Right ventricle myocardium inferior (tissue), 1 donor: Measurements from ENCODE around the gene GOLGA6L9. TPM values are rescaled to one million over a fixed set of nuclear protein-coding genes. Genes with fewer than 3 reads are reported as not detected.
"Not testable (repeated sequence)": the region's sequence is repeated elsewhere in the genome, so short reads cannot be mapped to it uniquely, and the experiment has no call there.

Source experiments
- ATAC-seq: fragments of 200-7000 bp; cut with Tn5 transposase; one replicate; pipeline ENCODE4 v1.9.1; 2020; ENCODE audit warnings: mild to moderate bottlenecking, moderate library complexity
- DNase-seq: peaks from one replicate; pipeline ENCODE4 v3.0.0; 2021; ENCODE audit errors: missing footprints
- intact Hi-C: fragments of 100-400 bp; cut with DNase I; formaldehyde crosslinking; loops from one replicate; pipeline ENCODE4 v1.11.0; 2022
- long read RNA-seq: library from polyadenylated mRNA; unstranded; transcript quantifications from one replicate; pipeline ENCODE4 v2.0.0, GENCODE V29; 2021
- total RNA-seq: library from RNA; stranded (reverse); fragmentation: NEBNext Ultra II Directional; extraction: Animal tissue kit (Norgen Biotek cat#: 25700); gene quantifications from one replicate; pipeline ENCODE4 v1.2.1, GENCODE V29; 2021
- donor health status: DM: no; HTN: yes; CAD: no; lungs with severe emphysema.

Gene GOLGA6L9, protein sequence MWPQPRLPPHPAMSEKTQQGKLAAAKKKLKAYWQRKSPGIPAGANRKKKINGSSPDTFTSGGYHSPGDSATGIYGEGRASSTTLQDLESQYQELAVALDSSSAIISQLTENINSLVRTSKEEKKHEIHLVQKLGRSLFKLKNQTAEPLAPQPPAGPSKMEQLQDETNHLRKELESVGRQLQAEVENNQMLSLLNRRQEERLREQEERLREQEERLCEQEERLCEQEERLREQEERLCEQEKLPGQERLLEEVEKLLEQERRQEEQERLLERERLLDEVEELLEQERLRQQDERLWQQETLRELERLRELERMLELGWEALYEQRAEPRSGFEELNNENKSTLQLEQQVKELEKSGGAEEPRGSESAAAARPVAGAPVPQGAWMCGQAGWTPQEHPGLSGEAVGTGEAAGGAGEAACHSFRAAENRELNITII
- total RNA-seq = 1.2 TPM
- long read RNA-seq, partial matches to known transcripts = 0 of 1 reads
- long read RNA-seq, other reads (novel, unspliced or antisense) = 1 of 1 reads

DNA sequence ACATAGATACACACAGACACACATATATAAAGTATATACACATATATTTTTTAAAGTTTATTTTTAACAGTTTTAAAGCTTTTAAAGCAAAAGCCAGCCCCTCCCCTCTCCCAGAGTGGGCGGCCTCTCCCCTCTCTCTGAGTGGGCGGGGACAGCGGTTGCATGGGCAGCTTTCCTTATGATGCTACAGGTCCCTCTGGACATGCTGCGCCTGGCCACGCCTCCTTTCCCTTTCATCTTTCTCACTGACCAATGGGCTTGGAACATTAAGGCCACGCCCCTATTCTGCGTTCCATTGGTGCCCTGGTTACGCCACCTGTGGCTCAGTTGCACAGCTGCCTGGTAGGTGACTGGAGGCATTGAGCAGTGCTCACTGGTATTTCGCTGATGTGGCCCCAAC lies at the start of gene GOLGA6L9:
TSS of gene GOLGA6L9 (plus strand) at position 124 of the 400 bp plus-strand sequence. CDS start at position 388, 264 bp downstream.
- intact Hi-C loops, ATAC-seq: not testable (repeated sequence)

DNA sequence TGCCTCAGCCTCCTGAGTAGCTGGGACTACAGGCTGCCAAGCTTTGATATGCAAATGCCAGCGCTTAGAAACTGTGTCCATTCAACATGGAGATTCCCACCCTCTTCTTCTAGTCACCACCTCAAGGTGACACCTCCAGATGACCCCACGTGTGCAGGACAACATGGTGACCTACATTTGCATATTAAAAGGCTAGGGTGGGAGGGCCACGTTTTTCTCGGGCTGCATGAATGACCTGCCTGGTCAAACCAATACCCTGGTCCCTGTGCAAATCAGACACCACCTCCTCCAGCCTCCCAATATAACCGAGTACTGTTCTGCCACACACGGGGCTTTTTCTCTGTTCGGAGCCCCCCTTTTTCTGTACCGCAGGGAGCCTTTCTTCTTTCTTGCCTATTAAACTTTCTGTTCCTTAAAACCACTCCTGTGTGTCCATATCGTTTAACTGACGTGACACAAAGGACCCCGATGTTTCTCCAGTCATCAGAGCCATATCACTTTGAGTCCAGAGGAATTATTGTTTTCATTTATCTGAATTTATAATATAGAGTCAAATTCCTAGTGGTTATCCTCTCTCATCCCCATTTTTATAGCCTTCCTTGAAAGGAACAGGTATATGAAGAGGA lies 48.2 kb upstream of the GOLGA6L9 start:
- intact Hi-C loops, ATAC-seq, DNase-seq: not testable (repeated sequence)

More for the DNA sequence above, at the start of gene GOLGA6L9:
- DNase-seq = not testable (repeated sequence)

DNA sequence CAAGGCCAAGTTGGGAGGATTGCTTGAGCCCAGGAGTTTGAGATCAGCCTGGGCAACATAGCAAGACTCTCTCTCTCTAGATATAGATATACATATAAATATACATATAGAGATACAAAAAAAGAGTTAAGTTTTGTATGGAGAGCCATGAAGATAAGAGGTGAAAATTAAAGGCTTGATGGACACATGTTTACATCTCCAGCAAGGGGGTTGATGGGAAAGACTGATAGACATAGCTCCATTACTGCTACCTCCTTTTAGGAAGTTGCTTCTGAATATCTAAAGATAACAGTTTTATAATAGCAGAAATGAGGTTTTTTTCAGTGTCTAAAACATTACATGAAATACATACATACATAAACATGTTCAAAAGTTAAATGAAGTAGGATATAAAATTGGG lies 42.4 kb upstream of the GOLGA6L9 start:
- ATAC-seq, DNase-seq, intact Hi-C loops: not testable (repeated sequence)

DNA sequence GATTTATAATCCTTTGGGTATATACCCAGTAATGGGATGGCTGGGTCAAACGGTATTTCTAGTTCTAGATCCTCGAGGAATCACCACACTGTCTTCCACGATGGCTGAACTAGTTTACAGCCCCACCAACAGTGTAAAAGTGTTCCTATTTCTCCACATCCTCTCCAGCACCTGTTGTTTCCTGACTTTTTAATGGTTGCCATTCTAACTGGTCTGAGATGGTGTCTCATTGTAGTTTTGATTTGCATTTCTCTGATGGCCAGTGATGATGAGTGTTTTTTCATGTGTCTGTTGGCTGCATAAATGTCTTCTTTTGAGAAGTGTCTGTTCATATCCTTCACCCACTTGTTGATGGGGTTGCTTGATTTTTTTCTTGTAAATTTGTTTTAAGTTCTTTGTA lies 39.5 kb upstream of the GOLGA6L9 start:
- DNase-seq, intact Hi-C loops, ATAC-seq: not testable (repeated sequence)

DNA sequence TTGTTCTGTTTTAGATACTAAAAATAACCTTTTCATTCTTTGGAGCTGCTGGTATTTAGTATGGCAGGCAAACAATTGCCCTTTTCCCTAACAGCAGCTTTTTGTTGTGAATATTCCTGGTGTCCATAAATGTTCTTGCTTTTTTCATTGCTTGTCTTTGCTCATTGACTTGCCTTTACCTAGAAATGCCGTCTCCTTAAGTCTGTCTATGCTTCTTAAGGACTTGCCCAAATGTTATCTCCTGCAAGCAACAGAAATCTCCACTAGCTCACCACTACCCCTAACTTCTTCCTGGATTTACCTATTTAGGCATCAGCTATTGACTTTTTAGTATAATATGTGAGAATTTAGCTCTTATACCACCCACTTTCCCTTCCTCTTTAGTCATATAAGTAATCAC lies 37.5 kb upstream of the GOLGA6L9 start:
- DNase-seq, intact Hi-C loops, ATAC-seq: not testable (repeated sequence)

DNA sequence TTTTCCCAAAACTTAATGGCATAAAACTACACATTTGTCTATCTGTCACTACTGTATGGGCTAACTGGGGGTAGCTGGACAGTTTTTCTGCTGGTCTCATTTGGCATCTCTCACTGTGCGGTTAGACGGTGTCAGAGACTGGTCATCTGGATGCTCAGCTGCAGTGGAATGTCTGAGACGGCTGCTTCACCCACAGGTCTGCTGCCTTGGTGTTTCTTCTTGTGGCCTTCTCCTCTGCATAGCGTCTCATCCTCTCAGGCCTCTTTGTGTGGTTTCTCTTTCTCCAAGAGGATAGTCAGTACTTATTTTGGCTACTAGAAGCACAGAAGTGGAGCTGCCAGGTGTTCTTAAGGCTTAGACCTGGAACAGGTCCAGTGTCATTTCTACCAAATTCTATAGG lies 35.9 kb upstream of the GOLGA6L9 start:
- ATAC-seq = no peak
- intact Hi-C loops = no loop called here
- DNase-seq = no peak

DNA sequence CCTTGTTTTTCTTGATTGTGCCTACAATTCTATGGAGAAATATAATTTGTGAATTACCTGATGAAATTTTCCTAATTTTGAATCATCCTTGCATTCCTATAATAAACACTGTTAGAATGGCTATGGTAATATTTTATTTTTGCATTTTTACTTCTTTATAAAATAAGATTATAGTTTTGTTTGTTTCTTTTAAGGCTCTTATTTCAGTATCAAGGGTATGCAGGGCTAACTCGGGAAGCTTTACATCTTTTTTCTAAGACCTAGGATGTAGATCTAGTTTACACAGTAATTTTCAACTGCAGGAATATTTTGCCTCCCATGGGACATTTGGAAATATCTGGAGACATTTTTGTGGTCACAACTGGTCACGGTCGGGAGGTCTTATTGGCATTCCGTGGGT lies 33.8 kb upstream of the GOLGA6L9 start:
- DNase-seq, intact Hi-C loops, ATAC-seq: not testable (repeated sequence)

DNA sequence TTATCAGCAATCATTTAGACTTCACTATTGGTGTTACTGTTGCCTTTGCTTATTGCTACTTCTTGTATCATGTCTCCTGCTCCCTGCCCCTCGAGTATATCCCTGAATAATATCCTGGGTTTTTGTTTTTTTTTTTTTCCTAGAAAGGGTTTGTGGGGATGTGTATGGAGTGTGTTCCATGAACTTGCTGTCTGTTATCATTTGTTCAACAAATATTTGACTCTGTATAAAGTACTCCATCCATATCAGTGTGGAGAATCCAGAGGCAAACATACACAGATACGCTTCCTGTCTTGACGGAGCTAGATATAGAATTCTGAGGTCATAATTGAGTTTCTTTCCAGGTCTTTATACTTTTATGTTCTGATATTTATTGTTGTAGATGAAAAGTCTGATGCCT lies 31.8 kb upstream of the GOLGA6L9 start:
- no peak for ATAC-seq
- intact Hi-C loops = no loop called here
- no peak for DNase-seq

DNA sequence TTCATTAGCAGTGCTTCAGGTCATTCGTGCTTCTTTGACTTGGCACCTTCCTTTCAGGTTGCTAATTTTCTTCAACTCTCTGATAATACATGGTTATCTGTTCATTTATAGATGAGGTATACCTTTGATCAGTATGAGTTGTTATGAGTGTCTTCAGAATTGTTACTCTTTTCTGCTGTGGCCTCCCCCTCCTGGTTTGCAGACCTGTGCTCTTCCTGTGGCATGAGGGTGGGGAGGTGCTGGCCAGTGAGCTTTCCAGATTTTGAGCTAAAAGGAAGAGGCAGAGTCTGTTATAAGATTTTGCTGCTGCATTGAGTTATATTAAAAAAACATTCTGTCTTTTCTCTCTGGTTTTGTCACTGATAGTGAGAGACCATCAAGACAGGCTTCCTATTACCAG lies 30.8 kb upstream of the GOLGA6L9 start:
- no peak for DNase-seq
- no peak for ATAC-seq
- intact Hi-C loops = no loop called here

DNA sequence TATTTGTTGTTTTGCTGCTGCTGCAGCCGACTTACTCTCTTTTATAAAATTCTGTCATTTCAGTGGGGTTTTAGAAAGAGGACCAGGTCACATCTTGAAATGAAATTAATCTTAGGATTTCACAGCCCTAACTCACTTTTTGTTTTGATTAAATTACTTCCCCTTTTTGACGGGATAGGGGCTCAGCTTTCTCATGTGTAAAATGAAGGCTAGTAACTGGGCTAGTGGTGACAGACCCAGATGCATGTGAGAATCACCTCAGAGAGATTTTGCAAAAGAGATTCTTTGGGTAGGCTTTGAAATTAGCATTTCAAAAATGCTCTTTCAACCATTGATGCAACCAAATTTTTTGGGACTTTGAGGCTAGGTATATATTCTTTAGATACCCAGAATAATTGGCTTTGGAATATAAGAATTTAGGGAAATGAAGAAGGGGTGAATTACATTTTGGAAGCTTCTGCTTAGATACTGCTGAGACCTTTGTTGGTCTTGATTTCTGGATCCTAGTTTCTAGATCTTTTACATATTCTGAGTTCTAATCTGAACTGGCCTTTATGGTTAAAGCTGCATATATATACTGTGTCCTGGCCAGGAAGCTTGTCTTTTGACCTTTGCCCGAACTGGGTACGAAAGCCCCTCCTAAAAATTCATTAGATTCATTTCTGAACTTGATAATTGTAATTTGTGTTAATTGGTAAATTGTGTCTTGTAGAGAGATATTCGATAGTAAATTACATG lies 30.1 kb upstream of the GOLGA6L9 start:
- ATAC-seq = not testable (repeated sequence)

DNA sequence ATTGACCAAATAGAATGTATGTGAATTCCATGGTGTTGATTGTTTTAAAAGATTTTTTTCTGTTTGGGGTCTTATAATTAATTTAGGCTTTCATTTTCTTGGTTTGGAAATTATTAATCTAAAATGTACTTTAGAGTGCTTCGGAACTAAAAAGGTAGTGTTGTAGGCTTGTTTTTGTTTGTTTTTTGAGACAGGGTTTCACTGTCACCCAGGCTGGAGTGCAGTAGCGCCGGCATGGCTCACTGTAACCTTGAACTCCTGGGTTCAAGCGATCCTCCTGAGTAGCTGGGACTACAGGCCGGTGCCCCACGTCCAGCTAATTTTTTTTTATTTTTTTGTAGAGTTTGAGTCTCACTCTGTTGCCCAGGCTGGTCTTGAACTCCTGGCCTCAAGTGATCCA lies 27.7 kb upstream of the GOLGA6L9 start:
- ATAC-seq, DNase-seq, intact Hi-C loops: not testable (repeated sequence)

More for the DNA sequence above, 30.1 kb upstream of the GOLGA6L9 start:
- intact Hi-C loops, DNase-seq: not testable (repeated sequence)

DNA sequence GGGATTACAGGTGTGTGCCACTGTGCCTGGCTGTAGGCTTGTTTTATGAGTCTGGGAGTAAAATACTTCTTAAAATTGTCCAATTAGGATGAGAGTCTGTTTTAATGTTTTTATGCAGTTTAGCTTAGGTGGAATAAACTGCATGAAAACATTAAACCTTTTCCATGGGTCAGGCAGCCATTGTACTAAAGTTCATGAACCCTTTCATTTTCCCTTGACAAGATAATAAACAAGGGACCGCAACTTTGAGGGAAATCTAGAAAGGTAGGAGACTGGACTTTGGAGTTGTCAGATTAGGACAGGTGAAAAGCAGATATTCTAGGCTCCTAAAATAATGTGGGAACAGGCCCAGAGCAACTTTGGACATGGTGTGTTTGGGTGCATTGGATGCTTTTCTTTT lies 27.3 kb upstream of the GOLGA6L9 start:
- DNase-seq, ATAC-seq, intact Hi-C loops: not testable (repeated sequence)

DNA sequence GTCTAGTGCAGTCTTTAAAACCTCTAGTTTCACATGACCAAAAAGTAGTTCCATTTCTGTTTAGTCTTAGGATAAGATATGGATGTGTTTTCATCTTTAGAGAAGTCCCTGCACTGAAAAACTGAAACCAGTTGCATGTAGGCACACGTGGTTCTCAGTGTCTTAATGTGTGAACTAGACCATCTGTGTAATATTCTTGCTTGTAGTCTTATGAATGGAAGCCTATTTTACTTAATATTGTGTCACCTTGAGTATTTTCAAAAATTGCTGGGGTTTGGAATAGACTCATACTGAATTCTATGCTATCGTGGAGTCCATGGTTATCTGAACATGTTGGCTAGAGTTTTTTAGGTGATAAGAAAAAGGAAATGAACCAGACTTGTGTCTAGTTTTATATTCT lies 23.4 kb upstream of the GOLGA6L9 start:
- ATAC-seq, DNase-seq, intact Hi-C loops: not testable (repeated sequence)

DNA sequence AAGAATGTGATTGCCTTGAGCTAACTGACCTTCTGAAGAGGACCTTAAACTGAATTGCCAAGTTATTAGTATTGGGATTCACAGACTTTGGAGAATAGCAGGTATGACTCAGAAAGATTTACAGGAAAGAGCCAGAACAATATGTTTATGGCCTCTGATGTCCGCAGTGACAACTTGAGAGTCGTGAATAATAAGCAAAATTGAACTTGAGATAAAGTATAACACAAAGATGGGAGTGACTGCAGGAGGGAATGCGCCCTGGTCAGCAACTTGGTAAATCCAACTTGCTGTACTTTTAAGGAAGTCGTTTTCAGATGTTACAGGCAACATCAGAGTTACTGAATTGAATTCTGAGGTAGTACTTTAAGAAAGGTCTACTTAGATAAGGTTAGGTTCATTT lies 19.3 kb upstream of the GOLGA6L9 start:
- ATAC-seq, DNase-seq, intact Hi-C loops: not testable (repeated sequence)

DNA sequence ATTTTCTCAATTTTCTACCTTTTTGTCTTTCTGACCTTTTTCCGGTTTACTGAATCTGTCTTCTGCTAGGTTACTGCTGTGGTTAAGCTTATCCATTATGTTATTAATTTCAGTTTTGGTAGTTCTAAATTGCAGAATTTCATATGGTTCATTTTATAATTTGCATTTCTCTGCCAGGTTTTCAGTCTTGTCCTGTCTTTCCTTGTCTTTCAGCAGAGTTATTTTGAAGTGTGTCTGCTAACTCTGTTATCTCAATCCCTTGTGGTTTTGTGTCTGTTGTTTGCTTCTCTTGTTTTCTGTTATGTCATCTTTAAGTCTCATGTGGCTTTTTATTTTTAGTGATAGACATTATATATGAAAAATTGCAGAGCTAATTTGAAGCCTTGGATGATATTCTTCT lies 18.0 kb upstream of the GOLGA6L9 start:
- DNase-seq, intact Hi-C loops, ATAC-seq: not testable (repeated sequence)

DNA sequence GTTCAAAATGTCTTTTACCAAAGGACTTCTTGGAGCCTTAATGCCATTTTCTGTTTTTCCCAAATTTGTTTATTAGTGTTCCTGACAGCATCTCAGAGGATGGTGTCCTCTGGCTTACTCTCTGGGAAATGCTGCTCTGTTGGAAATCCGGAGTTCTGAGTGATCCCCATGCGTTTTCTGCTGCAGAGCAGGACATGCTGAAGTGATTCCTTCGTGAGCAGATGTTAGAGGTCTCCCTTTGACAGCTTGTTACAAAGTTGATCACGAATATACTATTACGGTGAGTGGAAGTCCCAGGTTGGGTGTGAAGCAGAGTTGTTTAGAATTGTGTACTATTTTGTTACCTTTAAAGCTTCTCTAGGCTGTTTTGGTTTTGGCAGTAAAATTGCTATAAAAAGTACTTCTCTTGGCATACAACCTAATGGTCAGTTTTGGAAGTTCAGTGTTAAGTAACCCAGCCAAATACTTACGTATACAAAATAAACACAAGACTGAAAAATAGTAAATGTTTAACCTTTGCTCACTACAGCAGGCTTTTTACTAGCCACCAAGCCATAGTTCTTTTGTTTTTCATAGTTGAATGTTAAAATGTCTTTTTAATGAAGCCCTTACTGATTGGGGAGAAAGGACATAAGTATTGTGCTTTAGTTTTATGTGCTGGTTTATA lies 15.0 kb upstream of the GOLGA6L9 start:
- intact Hi-C loops, ATAC-seq, DNase-seq: not testable (repeated sequence)

DNA sequence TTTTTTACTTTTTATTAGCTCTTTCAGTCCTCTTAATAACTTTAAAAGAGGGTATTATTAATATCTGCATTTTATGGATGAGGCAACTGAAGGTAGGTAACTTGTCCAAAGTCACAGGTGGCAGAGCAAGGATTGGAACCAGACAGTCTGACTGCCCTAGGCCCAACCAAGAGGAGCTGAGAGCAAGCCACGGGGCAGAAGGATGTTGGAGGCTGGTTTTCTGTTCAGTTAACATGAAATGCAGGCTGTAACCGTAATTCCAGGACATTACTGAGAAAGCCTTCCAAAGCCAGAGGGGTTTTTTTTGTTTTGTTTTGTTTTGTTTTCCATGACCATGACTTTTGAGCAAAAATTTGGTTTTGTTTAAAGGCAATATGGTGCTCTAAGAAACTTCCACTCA lies 9.1 kb upstream of the GOLGA6L9 start:
- intact Hi-C loops, ATAC-seq, DNase-seq: not testable (repeated sequence)

DNA sequence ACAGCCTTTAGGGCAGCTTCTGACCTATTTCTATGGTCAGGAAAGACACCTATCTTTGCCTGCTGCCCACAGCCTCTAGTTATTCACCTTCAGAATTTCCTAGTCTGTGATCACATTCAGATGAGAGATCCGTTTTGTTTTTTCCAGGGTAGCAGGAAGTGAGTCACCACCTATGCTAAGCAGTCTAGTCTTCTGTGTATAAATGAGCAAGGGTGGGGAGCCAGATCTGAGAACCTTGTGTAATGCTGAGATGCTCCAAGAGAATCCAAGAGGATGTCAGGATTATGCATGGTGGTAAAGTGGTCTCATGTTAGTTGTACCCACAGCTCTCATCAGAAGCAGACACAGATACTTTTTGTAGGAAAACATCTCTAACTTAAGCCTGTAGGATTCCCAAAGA lies 8.7 kb upstream of the GOLGA6L9 start:
- DNase-seq, ATAC-seq, intact Hi-C loops: not testable (repeated sequence)
